Activated CD8-positive, alpha-beta T cell treated with anti-CD3 and anti-CD28 coated beads, Interleukin-2, amount 10 ng/mL, durations not matched to agents 7 days and 5 days (primary cell): ENCODE results near the gene TUSC2. TPM values are rescaled to one million over a fixed set of nuclear protein-coding genes. Genes with fewer than 3 reads are reported as not detected.

Experiments
- ATAC-seq: fragments of 150-1000 bp; cut with Tn5 transposase; one replicate; pipeline ENCODE4 v1.10.0; 2021; ENCODE audit warnings: moderate library complexity
- CTCF ChIA-PET: fragments of 350-600 bp; sonication (Branson Sonifier 250); formaldehyde crosslinking; loops from one replicate; lab custom pipeline; 2021; ENCODE audit warnings: antibody characterized with exemption; lab: Charles Lee
- POLR2A ChIA-PET: fragments of 350-600 bp; sonication (Branson Sonifier 250); formaldehyde crosslinking; loops from one replicate; lab custom pipeline; 2021; ENCODE audit warnings: antibody characterized with exemption; lab: Charles Lee
- DNase-seq: peaks from one replicate; pipeline ENCODE4 v3.0.0-alpha.2; 2020
- H3K27ac Mint-ChIP-seq: one replicate; pipeline ENCODE4 v1.8.0; 2021; ENCODE audit warnings: mild to moderate bottlenecking, mixed read lengths
- H3K27me3 Mint-ChIP-seq: one replicate; pipeline ENCODE4 v1.8.0; 2021; ENCODE audit warnings: low read depth, mixed read lengths
- H3K36me3 Mint-ChIP-seq: one replicate; pipeline ENCODE4 v1.8.0; 2021; ENCODE audit warnings: low read depth, mixed read lengths
- H3K4me1 Mint-ChIP-seq: one replicate; pipeline ENCODE4 v1.8.0; 2021; ENCODE audit warnings: low read depth, mixed read lengths
- H3K4me3 Mint-ChIP-seq: one replicate; pipeline ENCODE4 v1.8.0; 2021; ENCODE audit warnings: mild to moderate bottlenecking, mixed read lengths
- H3K9me3 Mint-ChIP-seq: one replicate; pipeline ENCODE4 v1.8.0; 2022; ENCODE audit warnings: mixed read lengths; ENCODE audit not compliant: insufficient read depth
- total RNA-seq, 2 experiments: library from RNA; stranded (reverse); gene quantifications; one replicate each; pipeline ENCODE4 v1.2.3, GENCODE V29; 2021

Gene TUSC2
- total RNA-seq, 2 experiments from 2014 or later, result 18.5 to 20.8 TPM

GRCh38 chr3:50342813-50343633 is 15.0 kb upstream of the TUSC2 start:
- ChIA-PET CTCF (interaction anchor here (1.1 to 2.8 kb wide), 4 partner anchors 8 to 200 kb away, joined by 4 to 9 read pairs (median 4); partner anchors contain the start of genes CYB561D2 and NPRL2), POLR2A (interaction anchor here (1.0 to 4.0 kb wide), 4 partner anchors 11 to 258 kb away, joined by 3 to 21 read pairs (median 3); partner anchors contain the start of gene C3orf18)
- H3K9me3 Mint-ChIP-seq, result no peaks in the 10 kb centered on the region
- peak overlapping the region; percentile 18 for H3K4me3 Mint-ChIP-seq
- ATAC-seq (no peak), DNase-seq (no peak)
- no peaks in the 10 kb centered on the region for H3K27me3 Mint-ChIP-seq
- peak overlapping the region; percentile 58 for H3K27ac Mint-ChIP-seq
- peaks cover 38% of the 10 kb centered on the region for H3K36me3 Mint-ChIP-seq
- H3K4me1 Mint-ChIP-seq, result peaks cover 64% of the 10 kb centered on the region

GRCh38 chr3:50341996-50342650 is 14.1 kb upstream of the TUSC2 start:
- peak overlapping the region; percentile 58 for H3K27ac Mint-ChIP-seq
- H3K4me3 Mint-ChIP-seq, result peak overlapping the region; percentile 92
- peaks cover 55% of the 10 kb centered on the region for H3K4me1 Mint-ChIP-seq
- ChIA-PET CTCF (interaction anchor here (1.1 to 2.8 kb wide), 4 partner anchors 8 to 230 kb away, joined by 4 to 10 read pairs (median 6); partner anchors contain the start of genes CYB561D2 and NPRL2), POLR2A (interaction anchor here (1.1 to 4.0 kb wide), 5 partner anchors 8 to 225 kb away, joined by 3 to 35 read pairs (median 3); partner anchors contain the start of genes C3orf18, CYB561D2, IFRD2 and NPRL2)
- H3K9me3 Mint-ChIP-seq, result no peaks in the 10 kb centered on the region
- no peaks in the 10 kb centered on the region for H3K27me3 Mint-ChIP-seq
- DNase-seq, result no peak
- no peak for ATAC-seq
- peaks cover 39% of the 10 kb centered on the region for H3K36me3 Mint-ChIP-seq

- POLR2A ChIA-PET, result interaction anchor here (1.1 to 5.6 kb wide), 16 partner anchors 9 to 274 kb away, joined by 3 to 51 read pairs (median 8); partner anchors contain the start of genes C3orf18, CISH, CYB561D2 and HEMK1
- Mint-ChIP-seq H3K27me3 (no peaks in the 10 kb centered on the region), H3K4me1 (peaks cover 54% of the 10 kb centered on the region), H3K27ac (peak overlapping the region; percentile 96), H3K9me3 (no peaks in the 10 kb centered on the region), H3K36me3 (peaks cover 42% of the 10 kb centered on the region), H3K4me3 (peak overlapping the region; percentile 92)
- ATAC-seq (no peak), DNase-seq (peak; percentile 56)
- CTCF ChIA-PET, result interaction anchor here (1.1 to 2.8 kb wide), 5 partner anchors 9 to 231 kb away, joined by 4 to 10 read pairs (median 6); partner anchors contain the start of genes CYB561D2, HYAL3, NAA80 and NPRL2
These were observed 13.5 kb upstream of the TUSC2 start for GRCh38 chr3:50341537-50341936.

- ChIA-PET POLR2A (interaction anchor here (0.6 to 5.6 kb wide), 26 partner anchors 9 to 277 kb away, joined by 3 to 51 read pairs (median 5); partner anchors contain the start of genes CISH, CYB561D2, HEMK1 and HYAL3), CTCF (interaction anchor here (0.8 to 2.8 kb wide), 10 partner anchors 9 to 262 kb away, joined by 3 to 14 read pairs (median 4); partner anchors contain the start of genes CYB561D2, HYAL3, NAA80 and NPRL2)
- Mint-ChIP-seq H3K4me1 (peaks cover 54% of the 10 kb centered on the region), H3K27me3 (no peaks in the 10 kb centered on the region), H3K27ac (peak within 1 kb of the TSS; percentile 96), H3K9me3 (no peaks in the 10 kb centered on the region), H3K4me3 (peak within 1 kb of the TSS; percentile 92), H3K36me3 (peaks cover 49% of the 10 kb centered on the region)
- DNase-seq, result peak; percentile 97
- peak; percentile 55 for ATAC-seq
These were observed 12.7 kb upstream of the TUSC2 start, which contains the start of gene RASSF1 for GRCh38 chr3:50340448-50341329. Gene RASSF1, minus strand, starts transcription at chr3:50340836. Its CDS starts 31 bp downstream, at chr3:50340805.

GRCh38 chr3:50340147-50340447 is 12.1 kb upstream of the TUSC2 start:
- ChIA-PET CTCF (interaction anchor here (0.8 to 2.8 kb wide), 9 partner anchors 10 to 263 kb away, joined by 3 to 14 read pairs (median 4); partner anchors contain the start of genes CYB561D2, HYAL3, NAA80 and NPRL2), POLR2A (interaction anchor here (0.6 to 5.6 kb wide), 22 partner anchors 9 to 278 kb away, joined by 3 to 51 read pairs (median 6); partner anchors contain the start of genes CISH, CYB561D2, HEMK1 and HYAL3)
- no peaks in the 10 kb centered on the region for H3K9me3 Mint-ChIP-seq
- H3K27ac Mint-ChIP-seq, result peak overlapping the region; percentile 96
- no peaks in the 10 kb centered on the region for H3K27me3 Mint-ChIP-seq
- H3K4me3 Mint-ChIP-seq, result peak overlapping the region; percentile 92
- ATAC-seq (no peak), DNase-seq (no peak)
- peaks cover 54% of the 10 kb centered on the region for H3K4me1 Mint-ChIP-seq
- H3K36me3 Mint-ChIP-seq, result peaks cover 55% of the 10 kb centered on the region

GRCh38 chr3:50339485-50340146 is 11.6 kb upstream of the TUSC2 start:
- Mint-ChIP-seq H3K4me1 (peaks cover 53% of the 10 kb centered on the region), H3K27ac (peak overlapping the region; percentile 96), H3K27me3 (no peaks in the 10 kb centered on the region), H3K4me3 (peak overlapping the region; percentile 92), H3K9me3 (no peaks in the 10 kb centered on the region), H3K36me3 (peaks cover 58% of the 10 kb centered on the region)
- ChIA-PET CTCF (interaction anchor here (1.2 to 2.9 kb wide), 6 partner anchors 8 to 263 kb away, joined by 3 to 11 read pairs (median 6); partner anchors contain the start of genes CYB561D2 and NPRL2), POLR2A (interaction anchor here (0.9 to 5.6 kb wide), 9 partner anchors 11 to 1899 kb away, joined by 3 to 51 read pairs (median 7); partner anchors contain the start of genes CISH, CYB561D2, HEMK1 and NPRL2)
- ATAC-seq, result no peak
- no peak for DNase-seq

GRCh38 chr3:50338965-50339364 is 10.9 kb upstream of the TUSC2 start:
- Mint-ChIP-seq H3K4me1 (peaks cover 57% of the 10 kb centered on the region), H3K9me3 (no peaks in the 10 kb centered on the region), H3K27me3 (no peaks in the 10 kb centered on the region), H3K36me3 (peaks cover 63% of the 10 kb centered on the region), H3K27ac (peak overlapping the region; percentile 96), H3K4me3 (peak overlapping the region; percentile 92)
- ChIA-PET CTCF (interaction anchor here (1.0 to 3.7 kb wide), 7 partner anchors 9 to 203 kb away, joined by 3 to 42 read pairs (median 8); partner anchors contain the start of genes CYB561D2, HYAL2, NPRL2 and TUSC2), POLR2A (interaction anchor here (0.9 to 5.6 kb wide), 13 partner anchors 8 to 1900 kb away, joined by 3 to 51 read pairs (median 16); partner anchors contain the start of genes CISH, CYB561D2, GNAI2 and HEMK1)
- DNase-seq (no peak), ATAC-seq (no peak)

GRCh38 chr3:50337175-50337861 is 9.3 kb upstream of the TUSC2 start:
- H3K27ac Mint-ChIP-seq, result peak overlapping the region; percentile 96
- peaks cover 56% of the 10 kb centered on the region for H3K4me1 Mint-ChIP-seq
- CTCF ChIA-PET, result interaction anchor here (0.9 to 3.7 kb wide), 20 partner anchors 9 to 277 kb away, joined by 3 to 42 read pairs (median 6); partner anchors contain the start of genes C3orf18, CISH, CYB561D2 and HYAL2
- no peaks in the 10 kb centered on the region for H3K27me3 Mint-ChIP-seq
- H3K9me3 Mint-ChIP-seq, result no peaks in the 10 kb centered on the region
- POLR2A ChIA-PET, result interaction anchor here (0.8 to 5.6 kb wide), 22 partner anchors 9 to 279 kb away, joined by 3 to 51 read pairs (median 9); partner anchors contain the start of genes CISH, CYB561D2, GNAI2 and HEMK1
- ATAC-seq (peak; percentile 75), DNase-seq (peak; percentile 99)
- H3K4me3 Mint-ChIP-seq, result peak overlapping the region; percentile 92
- peaks cover 75% of the 10 kb centered on the region for H3K36me3 Mint-ChIP-seq
